Esophagus muscularis mucosa (tissue), 4 donors: ENCODE results near the gene RYR2.

Source experiments
- EP300 ChIP-seq: sonication (generic); formaldehyde crosslinking; IDR thresholded peaks from one replicate; pipeline ENCODE4 v1.6.1; 2017; ENCODE audit warnings: antibody characterized with exemption
- POLR2A ChIP-seq: fragments of 450-650 bp; IDR thresholded peaks from one replicate; pipeline ENCODE4 v1.6.1; 2017; ENCODE audit warnings: antibody characterized with exemption, moderate library complexity, mild to moderate bottlenecking, low read depth
- TF ChIP-seq, protein P1 (sequence below), 3 experiments: fragments of 200-600 bp in 2 of 3; fragments of 450-650 bp in 1 of 3; sonication (generic) in 2 of 3; IDR thresholded peaks; one replicate each; pipeline ENCODE4 v1.5.1; 2017 to 2019; ENCODE audit warnings: antibody characterized with exemption in 3 of 3, mild to moderate bottlenecking in 2 of 3, moderate library complexity in 1 of 3

DNA sequence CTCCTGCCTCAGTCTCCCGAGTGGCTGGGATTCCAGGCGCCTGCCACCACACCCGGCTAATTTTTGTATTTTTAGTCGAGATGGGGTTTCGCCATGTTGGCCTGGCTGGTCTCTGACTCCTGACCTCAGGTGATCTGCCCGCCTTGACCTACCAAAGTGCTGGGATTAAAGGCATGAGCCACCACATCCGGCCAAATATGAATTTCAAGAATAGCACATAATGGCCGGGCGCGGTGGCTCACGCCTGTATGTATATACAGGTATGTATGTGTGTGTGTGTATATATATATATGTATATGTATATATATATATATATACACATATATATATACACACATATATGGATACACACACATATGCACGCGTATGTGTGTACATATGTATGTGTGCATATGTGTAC lies 753.6 kb downstream of the RYR2 start:
- TF ChIP-seq, protein P1, sequence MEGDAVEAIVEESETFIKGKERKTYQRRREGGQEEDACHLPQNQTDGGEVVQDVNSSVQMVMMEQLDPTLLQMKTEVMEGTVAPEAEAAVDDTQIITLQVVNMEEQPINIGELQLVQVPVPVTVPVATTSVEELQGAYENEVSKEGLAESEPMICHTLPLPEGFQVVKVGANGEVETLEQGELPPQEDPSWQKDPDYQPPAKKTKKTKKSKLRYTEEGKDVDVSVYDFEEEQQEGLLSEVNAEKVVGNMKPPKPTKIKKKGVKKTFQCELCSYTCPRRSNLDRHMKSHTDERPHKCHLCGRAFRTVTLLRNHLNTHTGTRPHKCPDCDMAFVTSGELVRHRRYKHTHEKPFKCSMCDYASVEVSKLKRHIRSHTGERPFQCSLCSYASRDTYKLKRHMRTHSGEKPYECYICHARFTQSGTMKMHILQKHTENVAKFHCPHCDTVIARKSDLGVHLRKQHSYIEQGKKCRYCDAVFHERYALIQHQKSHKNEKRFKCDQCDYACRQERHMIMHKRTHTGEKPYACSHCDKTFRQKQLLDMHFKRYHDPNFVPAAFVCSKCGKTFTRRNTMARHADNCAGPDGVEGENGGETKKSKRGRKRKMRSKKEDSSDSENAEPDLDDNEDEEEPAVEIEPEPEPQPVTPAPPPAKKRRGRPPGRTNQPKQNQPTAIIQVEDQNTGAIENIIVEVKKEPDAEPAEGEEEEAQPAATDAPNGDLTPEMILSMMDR (IDR thresholded peaks at IDR 0.05) = no peak
- no peak for TF ChIP-seq POLR2A
- no peak for TF ChIP-seq EP300
